ENCODE data around the gene DYNC1H1.
"Not testable (repeated sequence)": the region's sequence is repeated elsewhere in the genome, so short reads cannot be mapped to it uniquely, and the experiment has no call there.

Gene DYNC1H1

DNA sequence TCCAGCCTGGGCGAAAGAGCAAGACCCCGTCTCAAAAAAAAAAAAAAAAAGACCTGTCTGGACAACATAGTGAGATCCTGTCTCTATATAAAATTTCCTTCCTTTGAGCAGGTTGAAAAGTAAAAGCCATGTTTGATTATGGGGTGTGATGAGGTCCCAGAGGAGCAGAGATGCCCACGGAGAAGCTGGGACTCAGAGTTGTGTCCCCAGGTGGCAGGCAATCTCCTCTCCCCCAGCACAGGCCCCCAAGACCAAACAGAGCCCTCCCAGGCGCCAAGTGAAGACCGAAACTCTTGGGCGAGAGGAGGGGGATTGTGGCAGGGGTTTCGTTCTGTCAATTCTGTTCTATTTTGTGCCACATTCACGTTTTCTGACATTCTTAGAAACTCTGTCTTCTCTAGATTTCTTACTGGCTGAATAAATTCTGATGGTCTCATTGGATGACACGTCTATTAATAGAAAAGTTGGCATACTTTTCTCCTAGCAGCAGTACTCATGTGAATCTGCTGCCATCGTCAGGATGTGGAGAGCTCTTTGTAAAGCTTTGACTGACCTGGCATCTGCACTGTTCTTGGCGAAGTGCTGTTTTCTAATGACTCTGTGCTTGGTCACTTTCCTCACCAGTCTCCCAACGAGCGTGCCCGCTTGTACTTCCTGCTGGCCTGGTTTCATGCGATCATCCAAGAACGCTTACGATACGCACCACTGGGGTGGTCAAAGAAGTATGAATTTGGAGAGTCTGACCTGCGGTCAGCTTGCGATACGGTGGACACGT is 79.1 kb downstream of the DYNC1H1 start:
- DNase-seq: no peak

DNA sequence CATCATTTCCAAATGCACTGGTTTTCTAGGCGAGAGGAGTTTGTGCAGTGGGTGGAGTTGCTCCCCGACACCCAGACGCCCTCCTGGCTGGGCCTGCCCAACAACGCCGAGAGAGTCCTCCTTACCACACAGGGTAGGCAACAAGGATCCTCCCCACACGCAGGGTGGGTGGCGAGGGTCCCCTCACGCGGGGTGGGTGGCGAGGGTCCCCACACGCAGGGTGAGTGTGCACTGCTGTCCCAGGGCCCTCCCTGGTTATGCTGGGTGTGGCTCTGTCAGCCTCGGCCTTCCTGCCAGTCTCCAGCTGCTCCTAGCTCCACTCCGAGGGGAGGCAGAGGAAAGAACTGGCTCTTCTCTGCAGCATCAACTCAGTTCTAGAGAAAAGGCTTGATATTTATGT is 80.2 kb downstream of the DYNC1H1 start:
- no peak for DNase-seq

DNA sequence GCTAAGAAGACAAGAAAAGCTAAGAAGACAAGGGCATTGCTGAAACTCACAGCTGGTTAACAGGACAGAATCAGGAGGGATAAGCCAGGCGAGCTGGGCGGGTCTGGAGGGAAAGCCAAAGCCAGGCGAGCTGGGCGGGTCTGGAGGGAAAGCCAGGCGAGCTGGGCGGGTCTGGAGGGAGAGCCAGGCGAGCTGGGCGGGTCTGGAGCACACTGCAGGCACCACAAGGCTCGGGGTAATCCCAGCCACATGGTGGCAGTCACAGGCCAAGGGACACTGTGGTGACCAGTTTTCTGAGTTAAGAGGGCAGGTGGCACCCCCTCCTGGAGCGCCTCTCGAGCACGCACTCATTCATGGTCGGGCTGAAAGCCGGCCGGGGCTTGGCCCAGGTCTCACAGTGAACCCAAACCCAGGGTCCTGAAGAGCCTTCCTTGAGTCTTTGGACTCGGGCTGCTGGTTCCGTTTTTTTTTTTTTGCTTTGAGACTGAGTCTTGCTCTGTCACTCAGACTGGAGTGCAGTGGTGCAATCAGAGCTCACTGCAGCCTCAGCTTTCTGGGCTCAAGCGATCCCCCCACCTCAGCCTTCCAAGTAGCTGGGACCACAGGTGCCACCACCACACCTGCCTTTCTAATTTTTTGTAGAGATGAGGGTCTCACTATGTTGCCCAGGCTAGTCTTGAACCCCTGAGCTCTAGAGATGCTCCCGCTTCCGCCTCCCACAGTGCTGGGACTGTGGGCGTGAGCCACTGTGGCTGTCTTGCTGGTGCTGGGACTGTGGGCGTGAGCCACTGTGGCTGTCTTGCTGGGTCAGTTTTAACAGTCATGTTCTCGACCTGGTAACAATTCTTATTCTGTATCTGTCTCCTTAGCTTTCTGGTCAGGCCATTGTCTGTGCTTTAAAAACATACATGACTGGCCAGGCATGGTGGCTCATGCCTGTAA is 82.2 kb downstream of the DYNC1H1 start:
- peak; percentile 88 for DNase-seq

DNA sequence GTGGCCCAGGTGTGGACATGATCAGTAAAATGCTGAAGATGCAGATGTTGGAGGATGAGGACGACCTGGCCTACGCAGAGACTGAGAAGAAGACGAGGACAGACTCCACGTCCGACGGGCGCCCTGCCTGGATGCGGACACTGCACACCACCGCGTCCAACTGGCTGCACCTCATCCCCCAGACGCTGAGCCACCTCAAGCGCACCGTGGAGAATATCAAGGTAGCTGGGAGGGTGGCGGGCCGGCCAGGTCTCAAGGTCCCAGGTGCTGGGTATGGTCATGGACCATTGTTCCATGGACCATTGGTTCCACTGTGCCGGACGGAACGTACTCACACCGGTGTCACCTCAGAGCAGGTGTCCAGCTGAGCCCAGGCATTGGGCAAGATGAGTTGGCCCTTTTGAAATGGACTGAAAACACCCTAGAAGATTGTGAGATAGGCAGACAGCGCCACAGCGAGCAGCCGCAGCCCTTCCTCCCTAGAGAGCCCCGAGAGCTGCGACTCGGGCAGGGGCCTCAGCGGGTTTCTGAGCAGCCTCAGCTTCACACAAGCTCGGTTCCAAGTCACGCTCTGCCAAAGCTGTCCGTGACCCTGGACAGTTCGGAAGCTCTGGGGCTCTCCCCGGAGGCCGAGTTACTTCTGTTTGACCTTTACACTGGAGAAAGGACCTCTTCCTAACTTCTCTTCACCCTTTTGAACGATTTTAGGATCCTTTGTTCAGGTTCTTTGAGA is 83.6 kb downstream of the DYNC1H1 start:
- DNase-seq: no peak

DNA sequence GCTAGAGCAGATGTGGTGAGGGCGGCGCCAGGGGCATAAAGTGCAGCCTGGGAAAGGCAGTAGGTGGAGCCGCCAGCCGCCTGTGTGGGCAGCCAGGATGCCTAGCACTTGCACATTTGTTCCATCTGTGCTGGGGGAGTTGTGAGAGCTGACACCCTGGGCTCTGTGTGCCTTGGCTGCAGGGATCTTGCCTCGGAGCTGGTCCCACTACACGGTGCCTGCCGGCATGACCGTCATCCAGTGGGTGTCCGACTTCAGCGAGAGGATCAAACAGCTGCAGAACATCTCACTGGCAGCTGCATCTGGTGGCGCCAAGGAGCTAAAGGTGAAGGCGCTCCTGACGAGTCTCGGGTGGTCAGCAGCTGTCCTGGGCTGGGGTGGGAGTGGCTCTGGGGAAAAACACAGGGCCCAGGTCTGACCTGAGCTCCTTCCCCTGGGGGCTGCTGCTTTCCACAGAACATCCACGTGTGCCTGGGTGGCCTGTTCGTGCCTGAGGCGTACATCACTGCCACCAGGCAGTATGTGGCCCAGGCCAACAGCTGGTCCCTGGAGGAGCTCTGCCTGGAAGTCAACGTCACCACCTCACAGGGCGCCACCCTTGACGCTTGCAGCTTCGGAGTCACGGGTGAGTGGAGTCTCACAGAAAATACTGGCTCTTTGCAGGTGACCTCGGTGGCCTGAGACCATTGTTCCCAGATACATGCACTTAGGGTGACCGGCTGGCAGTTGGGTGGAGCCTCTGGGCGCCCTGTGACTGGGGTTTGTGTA is 85.1 kb downstream of the DYNC1H1 start:
- no peak for DNase-seq

DNA sequence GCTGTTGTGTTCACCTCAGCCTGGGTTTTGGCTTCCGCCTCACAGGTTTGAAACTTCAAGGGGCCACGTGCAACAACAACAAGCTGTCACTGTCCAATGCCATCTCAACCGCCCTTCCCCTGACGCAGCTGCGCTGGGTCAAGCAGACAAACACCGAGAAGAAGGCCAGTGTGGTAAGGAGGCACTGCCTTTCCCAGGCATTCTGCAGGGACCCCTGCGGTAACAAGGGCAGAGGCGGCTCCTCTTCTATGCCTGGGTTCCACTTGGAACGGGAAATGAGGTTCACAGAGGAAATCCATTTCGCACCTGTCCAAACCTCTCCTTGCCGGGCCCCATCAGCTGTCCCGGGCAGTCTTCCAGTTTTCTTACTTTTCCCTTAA is 85.6 kb downstream of the DYNC1H1 start:
- no peak for DNase-seq

DNA sequence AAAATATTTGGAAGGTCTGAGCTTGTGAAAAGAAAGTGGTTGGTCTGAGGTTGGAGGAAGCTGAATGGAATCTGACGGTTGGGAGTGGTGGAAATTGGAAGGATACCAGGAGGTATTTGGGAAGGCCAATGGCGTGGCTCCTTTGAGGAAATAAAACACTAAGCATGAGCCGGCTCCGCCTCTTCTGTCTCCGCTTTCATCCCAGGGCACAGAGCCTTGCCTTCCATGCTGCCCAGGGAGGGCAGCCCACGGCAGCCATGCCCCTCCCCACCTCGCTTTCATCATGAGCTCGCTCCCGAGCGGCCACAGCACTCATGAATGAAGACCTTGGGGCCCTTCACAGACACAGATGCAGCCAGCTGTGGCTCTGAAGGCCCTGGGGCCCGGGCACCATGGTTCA is 86.3 kb downstream of the DYNC1H1 start:
- DNase-seq: peak; percentile 79

DNA sequence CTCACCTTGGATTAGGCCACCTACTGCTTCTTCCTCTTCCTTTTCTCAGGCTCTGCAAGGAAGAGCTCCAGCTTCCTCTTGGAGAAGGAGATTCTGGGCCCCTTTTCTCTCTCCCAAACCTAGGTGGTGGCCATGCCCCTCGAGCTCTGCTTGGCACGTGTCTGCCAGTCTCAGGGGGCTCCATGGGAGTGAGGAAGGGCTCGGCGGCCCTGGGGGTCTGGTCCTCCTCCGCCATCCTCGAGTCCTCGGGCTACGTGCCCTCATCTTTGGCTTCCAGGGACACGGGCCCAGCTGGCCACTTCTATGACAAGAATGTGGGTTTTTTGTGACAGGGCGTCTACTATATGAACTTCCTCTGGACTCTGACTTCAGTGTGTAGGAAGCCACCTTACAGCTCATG is 88.1 kb downstream of the DYNC1H1 start:
- DNase-seq: no peak

DNA sequence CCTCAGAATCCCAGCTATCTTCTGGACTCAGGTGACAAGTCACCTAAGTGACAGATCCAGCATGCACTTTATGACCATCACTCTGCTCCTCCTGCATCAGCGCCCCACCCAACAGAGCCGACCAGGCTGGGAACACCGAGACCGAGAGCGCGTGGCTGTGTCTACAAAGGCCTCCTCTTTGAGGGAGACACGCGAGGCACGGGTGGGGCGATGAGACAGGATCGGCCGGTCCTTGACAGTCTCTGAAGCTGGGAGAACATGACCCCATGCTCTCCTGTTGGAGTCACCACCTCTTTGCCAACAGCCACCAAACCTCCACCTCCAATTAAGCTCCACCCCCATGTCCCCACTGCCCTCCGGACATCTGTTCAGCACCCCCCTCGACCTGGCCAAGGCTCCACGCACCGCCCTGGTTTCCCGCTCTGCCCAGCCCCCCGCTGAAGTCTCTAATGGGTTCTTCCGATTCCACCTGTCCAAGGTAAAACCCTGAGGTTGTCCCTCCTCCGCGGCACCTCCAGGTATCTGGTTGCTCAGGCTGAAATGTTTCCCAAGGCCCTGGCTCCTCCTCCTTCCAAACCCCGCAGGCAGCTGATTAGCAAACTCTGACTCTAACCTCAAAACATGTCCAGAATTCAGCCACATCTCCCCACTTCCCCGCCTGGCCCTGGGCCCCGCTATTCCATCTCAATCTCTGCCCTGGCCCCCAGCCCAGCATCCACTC is 91.0 kb downstream of the DYNC1H1 start:
- no peak for DNase-seq

DNA sequence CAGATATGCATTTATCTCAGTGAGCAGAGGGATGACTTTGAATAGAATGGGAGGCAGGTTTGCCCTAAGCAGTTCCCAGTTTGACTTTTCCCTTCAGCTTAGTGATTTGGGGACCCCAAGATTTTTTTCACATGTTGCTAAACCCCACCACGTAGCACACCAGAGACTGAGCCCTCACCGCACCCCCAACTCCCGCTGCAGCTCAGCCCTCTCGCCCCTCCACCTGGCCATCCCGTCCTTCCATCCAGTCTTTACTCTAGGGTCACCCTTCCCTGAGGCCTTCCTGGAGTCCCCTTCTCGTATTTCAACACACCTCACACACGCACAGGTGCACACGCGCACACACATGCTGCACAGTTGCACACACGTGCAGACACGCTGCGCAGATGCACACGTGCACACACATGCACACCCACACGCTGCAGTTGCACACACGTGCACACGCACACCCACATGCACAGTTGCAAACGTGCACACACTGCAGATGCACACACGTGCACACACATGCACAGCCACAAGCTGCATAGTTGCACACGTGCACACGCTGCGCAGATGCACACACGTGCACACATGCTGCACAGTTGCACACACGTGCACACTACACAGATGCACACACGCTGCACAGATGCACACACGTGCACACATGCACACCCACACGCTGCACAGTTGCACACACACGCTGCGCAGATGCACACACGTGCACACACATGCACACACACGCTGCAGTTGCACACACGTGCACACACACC is 92.5 kb downstream of the DYNC1H1 start:
- no peak for DNase-seq

DNA sequence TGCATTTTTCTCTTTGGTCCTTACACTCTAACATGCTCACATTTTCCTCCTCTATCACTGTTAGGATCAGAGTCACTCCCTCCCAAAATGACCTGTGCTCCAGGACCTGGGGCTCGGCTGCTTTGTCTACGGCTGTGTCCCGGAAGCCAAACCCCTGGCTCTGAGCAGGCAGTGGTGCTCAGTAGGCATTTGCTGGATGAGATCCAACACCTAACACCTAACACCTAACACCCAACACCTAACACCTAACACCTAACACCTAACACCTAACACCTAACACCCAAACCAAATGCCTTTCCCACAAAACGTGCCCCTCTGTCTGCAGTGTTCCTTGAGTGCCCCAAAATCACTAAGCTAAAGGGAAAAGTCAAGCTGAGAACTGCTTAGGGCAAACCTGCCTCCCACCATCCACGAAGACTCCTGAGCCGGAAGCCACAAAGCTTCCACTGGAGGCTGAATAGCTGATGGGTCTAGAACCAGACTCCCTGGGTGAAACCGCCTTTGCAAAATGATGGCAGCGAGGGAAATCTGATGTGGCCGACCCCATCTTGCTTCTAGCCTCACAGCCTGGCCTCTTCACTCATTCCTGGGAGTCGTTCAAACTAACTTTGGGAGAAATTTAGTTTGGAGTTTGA is 93.2 kb downstream of the DYNC1H1 start:
- no peak for DNase-seq

DNA sequence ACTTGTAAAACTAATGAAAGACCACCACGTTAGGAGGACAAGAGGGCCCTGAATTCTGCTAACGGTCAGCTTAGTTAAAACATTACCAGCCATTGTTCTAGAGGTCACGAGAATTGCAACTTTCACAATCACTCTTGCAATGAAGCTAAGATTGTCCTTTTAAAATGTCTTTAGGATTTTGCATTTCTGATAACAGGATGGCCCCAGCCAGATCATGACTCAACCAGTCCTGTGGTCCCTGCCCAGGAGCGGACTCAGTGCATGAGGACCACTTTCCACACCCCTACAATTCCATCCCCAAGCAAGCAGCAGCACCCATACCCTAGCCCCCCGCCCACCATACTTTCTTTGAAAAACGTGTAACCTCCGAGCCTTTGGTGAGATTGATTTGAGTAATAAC is 93.8 kb downstream of the DYNC1H1 start:
- no peak for DNase-seq

DNA sequence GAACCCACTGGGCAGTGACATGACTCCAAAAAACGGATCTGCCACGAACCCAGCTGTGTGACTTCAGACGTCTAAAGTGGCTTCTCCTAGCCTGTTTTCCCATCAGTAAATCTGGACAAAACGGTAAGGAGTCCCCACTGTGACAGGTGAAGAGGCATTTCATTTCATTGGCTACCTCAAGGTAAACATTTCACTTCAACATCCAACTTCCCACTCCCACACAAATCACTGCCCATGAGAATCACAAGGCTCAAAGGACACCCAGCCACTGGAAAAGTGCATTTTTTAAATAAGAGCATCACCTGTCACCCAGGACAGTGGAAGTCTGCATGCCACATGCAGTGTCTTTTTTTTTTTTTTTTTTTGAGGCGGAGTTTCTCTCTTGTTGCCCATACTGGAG is 94.6 kb downstream of the DYNC1H1 start:
- DNase-seq: no peak

DNA sequence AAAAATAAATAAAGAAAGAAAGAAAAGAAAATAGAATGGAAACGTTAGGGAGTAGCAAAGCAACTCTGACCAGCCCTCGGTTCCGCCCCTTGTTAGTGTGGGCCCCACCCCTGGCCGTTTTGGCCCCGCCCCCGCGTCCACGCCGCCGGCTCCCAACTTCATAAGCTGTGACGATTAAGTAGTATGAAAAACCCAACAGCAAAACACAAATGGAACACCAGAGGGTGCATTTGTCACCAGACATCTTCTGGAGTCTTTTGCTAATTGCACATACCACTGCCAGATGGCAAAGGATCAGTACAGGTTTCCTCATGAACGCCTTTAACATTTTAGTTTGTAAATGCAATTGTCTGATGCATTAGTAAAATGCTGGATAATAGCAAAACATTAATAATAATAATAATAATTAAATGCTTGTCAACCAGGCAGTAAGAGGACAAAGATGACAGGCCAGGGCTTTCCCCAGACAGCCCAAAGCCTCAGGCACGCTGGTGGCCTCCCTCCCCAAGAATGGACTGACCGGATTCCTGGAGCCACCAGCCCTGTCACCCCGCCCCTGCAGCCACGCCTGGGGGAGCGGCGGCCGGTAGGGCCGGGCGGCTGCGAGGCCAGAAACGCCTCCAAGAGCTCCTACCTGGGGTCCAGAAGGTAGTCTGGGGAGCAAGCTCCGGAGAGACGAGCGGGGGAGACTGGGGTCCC is 98.9 kb downstream of the DYNC1H1 start:
- peak; percentile 87 for DNase-seq

DNA sequence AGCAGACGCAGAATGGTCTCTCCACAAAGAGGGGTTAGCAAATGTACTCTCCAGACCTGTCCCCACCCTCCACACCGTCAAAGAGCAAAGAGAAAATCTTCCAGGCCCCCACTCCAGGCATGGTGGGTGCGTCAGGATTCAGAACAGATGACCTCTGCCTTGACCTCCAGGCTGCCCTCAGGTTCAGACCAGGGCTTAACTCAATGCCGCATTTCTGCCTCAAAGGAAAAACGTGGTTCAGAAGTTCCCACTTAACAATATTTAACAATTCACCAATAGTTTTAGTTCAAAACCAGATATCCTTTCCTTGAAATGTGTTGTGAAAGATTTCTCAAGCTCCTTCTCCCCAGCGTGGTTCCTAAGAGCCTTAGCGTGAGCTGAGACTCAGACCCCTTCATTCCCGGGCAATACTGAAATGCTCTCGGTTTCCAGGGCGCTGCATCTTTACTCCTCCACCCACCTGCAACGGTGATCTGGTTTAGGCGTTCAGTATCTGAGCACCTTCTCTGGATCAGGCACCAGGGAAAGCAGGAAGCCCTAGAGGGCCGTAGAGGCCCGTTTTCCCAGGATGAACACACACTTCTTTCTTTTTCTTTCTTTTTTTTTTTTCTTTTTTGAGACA is 99.5 kb downstream of the DYNC1H1 start:
- DNase-seq: no peak

DNA sequence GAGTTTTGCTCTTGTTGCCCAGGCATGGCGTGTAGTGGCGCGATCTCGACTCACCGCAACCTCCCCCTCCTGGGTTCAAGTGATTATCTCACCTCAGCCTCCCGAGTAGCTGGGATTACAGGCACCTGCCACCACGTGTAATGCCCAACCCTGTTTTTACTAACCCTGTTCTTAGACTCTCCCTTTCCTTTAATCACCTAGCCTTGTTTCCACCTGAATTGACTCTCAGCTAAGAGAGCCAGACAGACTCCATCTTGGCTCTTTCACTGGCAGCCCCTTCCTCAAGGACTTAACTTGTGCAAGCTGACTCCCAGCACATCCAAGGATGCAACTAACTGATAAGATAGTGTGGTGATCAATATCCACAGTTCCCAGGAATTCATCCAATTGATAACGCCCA is 100.2 kb downstream of the DYNC1H1 start:
- not testable (repeated sequence) for DNase-seq

DNA sequence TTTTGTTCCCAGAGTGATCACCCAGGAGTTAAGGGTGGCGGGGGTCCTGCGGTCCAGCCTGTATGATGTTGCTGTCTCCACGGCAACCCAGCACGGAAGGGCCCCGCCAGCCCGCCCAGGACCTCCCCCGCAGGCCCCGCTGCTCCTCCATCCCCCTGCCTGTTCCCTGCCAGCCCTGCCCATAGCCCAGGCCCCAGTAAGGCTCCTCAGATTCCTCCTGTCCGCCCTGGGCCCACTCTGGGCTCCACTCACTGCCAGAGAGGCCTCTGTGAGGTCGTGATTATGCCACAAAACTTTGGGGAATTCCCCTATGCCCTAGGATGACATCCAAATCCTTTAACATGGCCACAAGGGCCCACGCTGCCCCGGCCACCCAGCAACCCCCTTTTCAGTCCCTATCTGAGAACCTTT is 101.7 kb downstream of the DYNC1H1 start:
- DNase-seq: no peak

DNA sequence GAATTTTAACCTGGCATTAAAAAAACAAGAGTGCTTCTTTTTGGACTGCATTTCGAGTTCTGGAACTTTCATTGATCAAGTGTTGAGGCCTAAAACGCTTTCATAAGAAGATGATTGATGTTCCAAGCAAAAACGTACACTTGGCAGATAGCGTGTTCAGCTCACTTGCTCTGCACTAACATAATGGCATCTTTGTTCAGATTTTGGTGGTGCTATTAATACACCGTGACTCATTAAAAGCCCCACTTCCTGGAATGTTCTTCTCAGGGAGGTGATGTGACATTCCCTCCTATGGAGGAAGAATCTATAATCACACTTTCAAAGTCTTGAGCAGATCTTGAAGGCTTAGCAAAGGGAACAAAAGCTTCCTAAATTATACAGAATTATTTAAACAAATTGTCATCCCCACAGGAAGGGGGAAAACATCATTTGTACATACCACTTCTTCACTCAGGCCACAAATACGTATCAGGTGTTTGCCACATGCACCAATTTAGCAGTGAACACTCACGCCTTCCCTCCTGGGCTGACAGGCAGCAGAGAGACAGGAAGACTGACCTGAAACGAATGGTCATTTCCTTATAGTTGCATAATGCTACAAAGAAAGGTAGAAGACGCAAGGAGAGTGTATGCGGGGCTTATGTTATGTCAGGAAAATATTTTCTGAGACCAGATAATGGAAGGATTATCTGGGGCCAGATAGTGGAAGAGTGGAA is 107.1 kb downstream of the DYNC1H1 start:
- no peak for DNase-seq
